Psoas muscle (tissue), 8 donors: ENCODE measurements around the gene PCSK2. TPM values are rescaled to one million over a fixed set of nuclear protein-coding genes. Genes with fewer than 3 reads are reported as not detected.

Source experiments
- ATAC-seq, 4 donors: fragments of 200-7000 bp; cut with Tn5 transposase; one replicate each; pipeline ENCODE4 v1.9.1; 2020; ENCODE audit warnings: moderate library complexity in 3 of 4, mild to moderate bottlenecking in 2 of 4
- DNase-seq, 2 donors: peaks; one replicate each; pipeline ENCODE4 v3.0.0-alpha.2; 2020
- H3K27ac ChIP-seq: fragments of 200-600 bp; one replicate; pipeline ENCODE4 v1.8.0; 2022
- H3K27me3 ChIP-seq, 3 donors: fragments of 200-600 bp in 1 of 3; one replicate each; pipeline versions ENCODE4 v1.6.1 to v1.8.0; 2013 to 2022; ENCODE audit warnings: low read length in 2 of 3, mild to moderate bottlenecking in 2 of 3, moderate library complexity in 1 of 3; ENCODE audit not compliant: insufficient read depth in 3 of 3
- H3K36me3 ChIP-seq, 2 donors: fragments of 200-600 bp in 1 of 2; one replicate each; pipeline versions ENCODE4 v1.6.1 to v1.8.0; 2013 to 2022; ENCODE audit warnings: low read depth in 1 of 2, mild to moderate bottlenecking in 1 of 2, moderate library complexity in 1 of 2; ENCODE audit not compliant: insufficient read depth in 1 of 2
- H3K4me1 ChIP-seq: fragments of 200-600 bp; one replicate; pipeline ENCODE4 v1.8.0; 2022
- H3K4me3 ChIP-seq: fragments of 200-600 bp; one replicate; pipeline ENCODE4 v1.8.0; 2022; ENCODE audit warnings: mild to moderate bottlenecking
- H3K9me3 ChIP-seq: fragments of 200-600 bp; one replicate; pipeline ENCODE4 v1.8.0; 2022
- WGBS, 3 donors: extraction: QIAGEN DNeasy Blood & Tissue Kit; methylation state at CpG; one replicate each; pipeline versions ENCODE4 v1.1.6 to v1.1.7; 2013; 5-methylcytosine and 5-hydroxymethylcytosine counted together
- intact Hi-C, 2 donors: fragments of 100-400 bp; cut with DNase I; formaldehyde crosslinking; loops; one replicate each; pipeline versions ENCODE4 v1.11.0 to v1.14.2; 2022
- polyA plus RNA-seq, 3 donors: library from polyadenylated mRNA; stranded (reverse); fragments of 200-250 nt; gene quantifications; one replicate each; pipeline ENCODE4 v1.2.3, GENCODE V29; 2013
- total RNA-seq, 4 donors: library from RNA; stranded (reverse); fragmentation: NEBNext Ultra II Directional in 2 of 4; extraction: Animal tissue kit (Norgen Biotek cat#: 25700) in 2 of 4; gene quantifications; one replicate each; pipeline versions ENCODE4 v1.2.1 to v1.2.4, GENCODE V29; 2021 to 2023
- TF ChIP-seq, protein P1 (sequence below): fragments of 200-600 bp; IDR thresholded peaks from one replicate; pipeline ENCODE4 v1.8.0; 2022; ENCODE audit warnings: antibody characterized with exemption
- donor health status: healthy with polysubstance abuse.
- donor health status: DM: no; HTN: no; CAD: no; lungs with moderate emphysema.
- donor health status: Bipolar disorder and iron deficiency.
- donor health status: healthy.
- donor health status: DM: yes; HTN: yes; CAD: no.
- donor health status: DM: no; HTN: no; CAD: no.
- donor health status: DM: no; HTN: no; CAD: no.
- donor health status: DM: yes; HTN: yes; CAD: no.

Gene PCSK2
- total and polyA plus RNA-seq, 7 donors = 0.01 to 0.26 (median 0.04) TPM; not detected in 3

- Histone ChIP-seq H3K27me3 (peaks cover 0 to 9% (median 0%) of the 10 kb centered on the region in 3 donors), H3K36me3 (no peaks in the 10 kb centered on the region), H3K27ac (no peak overlapping the region), H3K4me3 (no peak overlapping the region), H3K4me1 (no peaks in the 10 kb centered on the region), H3K9me3 (no peaks in the 10 kb centered on the region)
- whole genome bisulfite sequencing, 3 donors = 78 to 88% (median 79%) methylated on average over 2 of the region's 2 CpGs
- intact Hi-C loops = no loop called here
- no peak for DNase-seq
- no peak for ATAC-seq
- TF ChIP-seq, protein P1, sequence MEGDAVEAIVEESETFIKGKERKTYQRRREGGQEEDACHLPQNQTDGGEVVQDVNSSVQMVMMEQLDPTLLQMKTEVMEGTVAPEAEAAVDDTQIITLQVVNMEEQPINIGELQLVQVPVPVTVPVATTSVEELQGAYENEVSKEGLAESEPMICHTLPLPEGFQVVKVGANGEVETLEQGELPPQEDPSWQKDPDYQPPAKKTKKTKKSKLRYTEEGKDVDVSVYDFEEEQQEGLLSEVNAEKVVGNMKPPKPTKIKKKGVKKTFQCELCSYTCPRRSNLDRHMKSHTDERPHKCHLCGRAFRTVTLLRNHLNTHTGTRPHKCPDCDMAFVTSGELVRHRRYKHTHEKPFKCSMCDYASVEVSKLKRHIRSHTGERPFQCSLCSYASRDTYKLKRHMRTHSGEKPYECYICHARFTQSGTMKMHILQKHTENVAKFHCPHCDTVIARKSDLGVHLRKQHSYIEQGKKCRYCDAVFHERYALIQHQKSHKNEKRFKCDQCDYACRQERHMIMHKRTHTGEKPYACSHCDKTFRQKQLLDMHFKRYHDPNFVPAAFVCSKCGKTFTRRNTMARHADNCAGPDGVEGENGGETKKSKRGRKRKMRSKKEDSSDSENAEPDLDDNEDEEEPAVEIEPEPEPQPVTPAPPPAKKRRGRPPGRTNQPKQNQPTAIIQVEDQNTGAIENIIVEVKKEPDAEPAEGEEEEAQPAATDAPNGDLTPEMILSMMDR = no peak
Measured at GRCh38 chr20:17460119-17460518, 233.3 kb downstream of the PCSK2 start.

GRCh38 chr20:17461941-17462340 is 235.1 kb downstream of the PCSK2 start:
- H3K27me3 ChIP-seq = no peaks in the 10 kb centered on the region
- TF ChIP-seq, protein P1 = no peak
- no peaks in the 10 kb centered on the region for H3K4me1 ChIP-seq
- H3K36me3 ChIP-seq = no peaks in the 10 kb centered on the region
- ATAC-seq = no peak
- DNase-seq = no peak
- 51 to 69% (median 64%) methylated on average over 3 of the region's 3 CpGs for WGBS, 3 donors
- no peak overlapping the region for H3K27ac ChIP-seq
- H3K9me3 ChIP-seq = no peaks in the 10 kb centered on the region
- no peak overlapping the region for H3K4me3 ChIP-seq
- intact Hi-C loops = no loop called here

DNA sequence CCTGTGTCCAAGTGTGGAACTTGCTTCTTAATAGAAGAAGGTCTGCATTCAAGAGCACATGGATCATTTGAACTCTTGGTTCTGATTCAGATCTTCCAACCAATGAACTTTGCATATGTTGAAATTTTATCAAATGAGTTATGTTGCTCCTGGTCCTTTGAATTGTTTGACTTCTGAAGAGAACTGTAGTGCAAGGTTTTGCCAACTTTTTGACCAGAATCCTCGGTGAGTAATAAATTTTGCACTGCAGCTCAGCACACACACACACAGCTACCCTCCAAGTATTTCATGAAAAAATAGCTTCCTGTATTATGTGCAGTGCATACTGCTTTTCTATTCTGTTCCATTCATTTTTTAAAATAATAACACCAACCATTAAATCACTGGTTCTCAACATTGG is 236.9 kb downstream of the PCSK2 start:
- Histone ChIP-seq H3K27me3 (no peaks in the 10 kb centered on the region), H3K36me3 (no peaks in the 10 kb centered on the region), H3K4me1 (no peaks in the 10 kb centered on the region), H3K27ac (no peak overlapping the region), H3K4me3 (no peak overlapping the region), H3K9me3 (no peaks in the 10 kb centered on the region)
- TF ChIP-seq, protein P1 = no peak
- intact Hi-C loops = no loop called here
- DNase-seq (no peak), ATAC-seq (no peak)
- WGBS, 3 donors = 33 to 62% (median 40%) methylated on average over 1 of the region's 1 CpG

DNA sequence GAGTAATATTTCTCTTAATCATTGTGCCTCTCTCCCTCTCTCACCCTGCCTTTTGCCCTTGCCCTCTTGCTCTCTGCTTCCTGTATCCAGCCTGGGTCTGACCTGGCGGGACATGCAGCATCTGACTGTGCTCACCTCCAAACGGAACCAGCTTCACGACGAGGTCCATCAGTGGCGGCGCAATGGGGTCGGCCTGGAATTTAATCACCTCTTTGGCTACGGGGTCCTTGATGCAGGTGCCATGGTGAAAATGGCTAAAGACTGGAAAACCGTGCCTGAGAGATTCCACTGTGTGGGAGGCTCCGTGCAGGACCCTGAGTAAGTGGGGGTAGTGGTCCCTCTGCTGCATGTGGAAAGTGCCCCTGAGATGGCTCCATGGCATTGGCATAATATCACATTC is 238.4 kb downstream of the PCSK2 start:
- no peaks in the 10 kb centered on the region for H3K27me3 ChIP-seq
- ATAC-seq (no peak), DNase-seq (no peak)
- WGBS, 3 donors = 90 to 96% (median 93%) methylated on average over 10 of the region's 10 CpGs
- H3K4me3 ChIP-seq = no peak overlapping the region
- no peaks in the 10 kb centered on the region for H3K9me3 ChIP-seq
- no peaks in the 10 kb centered on the region for H3K36me3 ChIP-seq
- no peak overlapping the region for H3K27ac ChIP-seq
- no peaks in the 10 kb centered on the region for H3K4me1 ChIP-seq
- TF ChIP-seq, protein P1 = no peak
- intact Hi-C loops = no loop called here

DNA sequence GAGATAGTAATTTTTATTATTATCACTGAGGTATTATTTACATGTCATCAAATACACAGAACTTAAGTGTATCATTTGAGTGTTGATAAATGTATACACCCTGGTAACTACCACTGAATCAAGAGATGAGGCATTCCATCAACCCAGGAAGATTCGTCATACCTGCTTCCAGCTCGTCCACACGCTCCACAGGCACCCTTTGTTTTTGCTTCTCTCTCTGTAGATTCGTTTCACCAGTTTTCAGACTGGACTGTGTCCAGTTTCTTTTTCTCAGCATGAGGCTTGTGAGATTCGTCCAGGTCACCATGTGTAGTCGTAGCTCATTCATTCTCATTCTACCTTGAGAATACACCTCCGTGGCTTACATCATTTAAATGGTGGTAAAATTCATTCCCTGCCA is 239.8 kb downstream of the PCSK2 start:
- ATAC-seq = no peak
- TF ChIP-seq, protein P1 = no peak
- H3K36me3 ChIP-seq = no peaks in the 10 kb centered on the region
- 76 to 85% (median 83%) methylated on average over 7 of the region's 7 CpGs for WGBS, 3 donors
- H3K4me1 ChIP-seq = no peaks in the 10 kb centered on the region
- DNase-seq = no peak
- no peak overlapping the region for H3K27ac ChIP-seq
- H3K9me3 ChIP-seq = no peaks in the 10 kb centered on the region
- no peak overlapping the region for H3K4me3 ChIP-seq
- intact Hi-C loops = no loop called here
- H3K27me3 ChIP-seq = no peaks in the 10 kb centered on the region
